SK-N-SH treated with all-trans-retinoic acid at 6 μM for 48 hours (cell line): ENCODE results near the gene S100A11.

Experiments used
- ATAC-seq: fragments of 200-7000 bp; cut with Tn5 transposase; 3 replicates; pipeline ENCODE4 v1.9.1; 2020; ENCODE audit warnings: mild to moderate bottlenecking, moderate library complexity
- ARNTL ChIP-seq: fragments of 450-650 bp; formaldehyde crosslinking; IDR thresholded peaks from 2 replicates; pipeline ENCODE4 v1.5.0; 2020; ENCODE audit warnings: low read depth, mild to moderate bottlenecking, moderate library complexity, borderline replicate concordance
- BACH2 ChIP-seq: fragments of 250-450 bp; sonication (Bioruptor Pico); IDR thresholded peaks from 2 replicates; pipeline ENCODE4 v1.9.0; 2021; ENCODE audit warnings: mild to moderate bottlenecking, borderline replicate concordance
- CSDC2 ChIP-seq: fragments of 250-450 bp; sonication (Bioruptor Pico); IDR thresholded peaks from 2 replicates; pipeline ENCODE4 v1.5.0; 2020; ENCODE audit warnings: mild to moderate bottlenecking, moderate library complexity
- ESRRG ChIP-seq: fragments of 250-450 bp; sonication (Bioruptor Pico); IDR thresholded peaks from 2 replicates; pipeline ENCODE4 v1.6.1; 2021; ENCODE audit warnings: mild to moderate bottlenecking
- GLIS3 ChIP-seq: fragments of 250-450 bp; sonication (Bioruptor Pico); IDR thresholded peaks from 2 replicates; pipeline ENCODE4 v1.5.0; 2020; ENCODE audit warnings: mild to moderate bottlenecking, moderate library complexity
- ISL1 ChIP-seq: fragments of 250-450 bp; sonication (Bioruptor Pico); IDR thresholded peaks from 2 replicates; pipeline ENCODE4 v2.1.2; 2022; ENCODE audit warnings: mild to moderate bottlenecking, moderate library complexity
- OSR1 ChIP-seq: fragments of 250-450 bp; sonication (Bioruptor Pico); IDR thresholded peaks from 2 replicates; pipeline ENCODE4 v1.8.0; 2022; ENCODE audit warnings: moderate library complexity, mild to moderate bottlenecking, inconsistent platforms
- PPARA ChIP-seq: fragments of 250-450 bp; sonication (Bioruptor Pico); IDR thresholded peaks from 2 replicates; pipeline ENCODE4 v1.5.0; 2020; ENCODE audit warnings: mild to moderate bottlenecking, borderline replicate concordance
- RARB ChIP-seq: fragments of 250-450 bp; sonication (Bioruptor Pico); IDR thresholded peaks from 2 replicates; pipeline ENCODE4 v1.8.0; 2021; ENCODE audit warnings: mild to moderate bottlenecking, moderate library complexity
- TCF4 ChIP-seq: fragments of 250-450 bp; sonication (Bioruptor Pico); IDR thresholded peaks from 2 replicates; pipeline ENCODE4 v1.8.0; 2021; ENCODE audit warnings: mild to moderate bottlenecking, moderate library complexity, borderline replicate concordance
- TOX ChIP-seq: fragments of 250-450 bp; sonication (Bioruptor Pico); IDR thresholded peaks from 2 replicates; pipeline ENCODE4 v1.8.0; 2021; ENCODE audit warnings: mild to moderate bottlenecking, moderate library complexity, borderline replicate concordance
- ZC3H10 ChIP-seq: fragments of 250-450 bp; sonication (Bioruptor Pico); IDR thresholded peaks from 2 replicates; pipeline ENCODE4 v1.5.1; 2021; ENCODE audit warnings: mild to moderate bottlenecking, moderate library complexity
- ZFP3 ChIP-seq: fragments of 250-450 bp; sonication (Bioruptor Pico); IDR thresholded peaks from 2 replicates; pipeline ENCODE4 v1.5.0; 2020; ENCODE audit warnings: mild to moderate bottlenecking, moderate library complexity
- ZFP30 ChIP-seq: fragments of 450-650 bp; formaldehyde crosslinking; IDR thresholded peaks from 2 replicates; pipeline ENCODE4 v1.5.0; 2022; ENCODE audit warnings: mild to moderate bottlenecking, moderate library complexity
- ZNF565 ChIP-seq: fragments of 450-650 bp; formaldehyde crosslinking; conservative IDR thresholded peaks from 2 replicates; pipeline ENCODE4 v1.5.0; 2020; ENCODE audit warnings: low read depth, mild to moderate bottlenecking, moderate library complexity
- ZNF70 ChIP-seq: fragments of 450-650 bp; formaldehyde crosslinking; IDR thresholded peaks from 2 replicates; pipeline ENCODE4 v1.5.0; 2020; ENCODE audit warnings: mild to moderate bottlenecking, moderate library complexity
- ZNF8 ChIP-seq: fragments of 450-650 bp; formaldehyde crosslinking; IDR thresholded peaks from 2 replicates; pipeline ENCODE4 v1.5.0; 2020; ENCODE audit warnings: mild to moderate bottlenecking, moderate library complexity
- TF ChIP-seq, protein P1 (sequence below): fragments of 250-450 bp; sonication (Bioruptor Pico); IDR thresholded peaks from 2 replicates; pipeline ENCODE4 v1.8.0; 2020; ENCODE audit warnings: mild to moderate bottlenecking, moderate library complexity, borderline replicate concordance
- TF ChIP-seq, protein P2 (sequence below): fragments of 250-450 bp; sonication (Bioruptor Pico); IDR thresholded peaks from 2 replicates; pipeline ENCODE4 v1.5.0; 2020; ENCODE audit warnings: mild to moderate bottlenecking, moderate library complexity
- TF ChIP-seq, protein P3 (sequence below): fragments of 250-450 bp; sonication (Bioruptor Pico); IDR thresholded peaks from 2 replicates; pipeline ENCODE4 v1.5.1; 2021; ENCODE audit warnings: mild to moderate bottlenecking, moderate library complexity
- TF ChIP-seq, protein P4 (sequence below): fragments of 250-450 bp; sonication (Bioruptor Pico); IDR thresholded peaks from 2 replicates; pipeline ENCODE4 v1.8.0; 2021; ENCODE audit warnings: low read depth, mild to moderate bottlenecking, moderate library complexity, borderline replicate concordance

Gene S100A11

DNA sequence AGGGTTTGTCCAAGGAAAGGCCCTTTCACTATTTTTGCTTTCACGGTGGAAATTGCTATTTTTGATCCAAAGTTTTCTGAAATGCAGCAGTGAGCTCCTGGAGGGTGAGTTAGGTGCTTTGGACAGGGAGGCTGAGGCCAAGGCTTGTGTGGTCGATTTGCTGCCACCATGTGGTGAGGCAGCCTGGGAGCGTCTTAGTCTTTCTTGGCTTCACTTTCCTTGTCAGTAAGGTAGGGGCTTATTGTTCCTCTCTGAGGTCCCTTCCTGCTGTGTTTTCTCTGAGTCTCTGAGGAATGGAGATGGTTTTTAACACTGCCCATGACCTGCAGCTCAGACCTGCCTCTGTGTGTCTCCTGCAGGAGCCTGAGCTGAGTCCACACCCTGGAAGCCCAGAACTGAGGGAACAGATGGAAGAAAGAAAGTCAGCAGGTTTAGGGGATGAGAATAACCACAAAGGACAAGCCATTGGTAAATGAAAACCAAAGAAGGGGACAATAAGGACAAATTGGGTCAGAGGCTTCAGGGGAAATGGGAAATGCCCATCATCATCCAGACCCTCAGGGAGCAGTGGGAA lies 23.1 kb downstream of the S100A11 start:
- ATAC-seq: peak; percentile 86
- TF ChIP-seq, protein P1, sequence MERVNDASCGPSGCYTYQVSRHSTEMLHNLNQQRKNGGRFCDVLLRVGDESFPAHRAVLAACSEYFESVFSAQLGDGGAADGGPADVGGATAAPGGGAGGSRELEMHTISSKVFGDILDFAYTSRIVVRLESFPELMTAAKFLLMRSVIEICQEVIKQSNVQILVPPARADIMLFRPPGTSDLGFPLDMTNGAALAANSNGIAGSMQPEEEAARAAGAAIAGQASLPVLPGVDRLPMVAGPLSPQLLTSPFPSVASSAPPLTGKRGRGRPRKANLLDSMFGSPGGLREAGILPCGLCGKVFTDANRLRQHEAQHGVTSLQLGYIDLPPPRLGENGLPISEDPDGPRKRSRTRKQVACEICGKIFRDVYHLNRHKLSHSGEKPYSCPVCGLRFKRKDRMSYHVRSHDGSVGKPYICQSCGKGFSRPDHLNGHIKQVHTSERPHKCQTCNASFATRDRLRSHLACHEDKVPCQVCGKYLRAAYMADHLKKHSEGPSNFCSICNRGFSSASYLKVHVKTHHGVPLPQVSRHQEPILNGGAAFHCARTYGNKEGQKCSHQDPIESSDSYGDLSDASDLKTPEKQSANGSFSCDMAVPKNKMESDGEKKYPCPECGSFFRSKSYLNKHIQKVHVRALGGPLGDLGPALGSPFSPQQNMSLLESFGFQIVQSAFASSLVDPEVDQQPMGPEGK (CRISPR knock-in tag): no peak
- TF ChIP-seq TCF4 (no peak), ZNF70 (CRISPR knock-in tag) (no peak), ZFP30 (CRISPR knock-in tag) (no peak), ZC3H10 (no peak), BACH2 (no peak), CSDC2 (CRISPR knock-in tag) (no peak), ESRRG (CRISPR knock-in tag) (no peak), ARNTL (CRISPR knock-in tag) (no peak), PPARA (CRISPR knock-in tag) (no peak), TOX (CRISPR knock-in tag) (no peak), GLIS3 (no peak), ZFP3 (CRISPR knock-in tag) (no peak), ZNF565 (CRISPR knock-in tag) (no peak), RARB (CRISPR knock-in tag) (no peak), ISL1 (no peak), OSR1 (CRISPR knock-in tag) (no peak)
- TF ChIP-seq, protein P2, sequence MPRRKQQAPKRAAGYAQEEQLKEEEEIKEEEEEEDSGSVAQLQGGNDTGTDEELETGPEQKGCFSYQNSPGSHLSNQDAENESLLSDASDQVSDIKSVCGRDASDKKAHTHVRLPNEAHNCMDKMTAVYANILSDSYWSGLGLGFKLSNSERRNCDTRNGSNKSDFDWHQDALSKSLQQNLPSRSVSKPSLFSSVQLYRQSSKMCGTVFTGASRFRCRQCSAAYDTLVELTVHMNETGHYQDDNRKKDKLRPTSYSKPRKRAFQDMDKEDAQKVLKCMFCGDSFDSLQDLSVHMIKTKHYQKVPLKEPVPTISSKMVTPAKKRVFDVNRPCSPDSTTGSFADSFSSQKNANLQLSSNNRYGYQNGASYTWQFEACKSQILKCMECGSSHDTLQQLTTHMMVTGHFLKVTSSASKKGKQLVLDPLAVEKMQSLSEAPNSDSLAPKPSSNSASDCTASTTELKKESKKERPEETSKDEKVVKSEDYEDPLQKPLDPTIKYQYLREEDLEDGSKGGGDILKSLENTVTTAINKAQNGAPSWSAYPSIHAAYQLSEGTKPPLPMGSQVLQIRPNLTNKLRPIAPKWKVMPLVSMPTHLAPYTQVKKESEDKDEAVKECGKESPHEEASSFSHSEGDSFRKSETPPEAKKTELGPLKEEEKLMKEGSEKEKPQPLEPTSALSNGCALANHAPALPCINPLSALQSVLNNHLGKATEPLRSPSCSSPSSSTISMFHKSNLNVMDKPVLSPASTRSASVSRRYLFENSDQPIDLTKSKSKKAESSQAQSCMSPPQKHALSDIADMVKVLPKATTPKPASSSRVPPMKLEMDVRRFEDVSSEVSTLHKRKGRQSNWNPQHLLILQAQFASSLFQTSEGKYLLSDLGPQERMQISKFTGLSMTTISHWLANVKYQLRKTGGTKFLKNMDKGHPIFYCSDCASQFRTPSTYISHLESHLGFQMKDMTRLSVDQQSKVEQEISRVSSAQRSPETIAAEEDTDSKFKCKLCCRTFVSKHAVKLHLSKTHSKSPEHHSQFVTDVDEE (CRISPR knock-in tag): no peak
- TF ChIP-seq, protein P3, sequence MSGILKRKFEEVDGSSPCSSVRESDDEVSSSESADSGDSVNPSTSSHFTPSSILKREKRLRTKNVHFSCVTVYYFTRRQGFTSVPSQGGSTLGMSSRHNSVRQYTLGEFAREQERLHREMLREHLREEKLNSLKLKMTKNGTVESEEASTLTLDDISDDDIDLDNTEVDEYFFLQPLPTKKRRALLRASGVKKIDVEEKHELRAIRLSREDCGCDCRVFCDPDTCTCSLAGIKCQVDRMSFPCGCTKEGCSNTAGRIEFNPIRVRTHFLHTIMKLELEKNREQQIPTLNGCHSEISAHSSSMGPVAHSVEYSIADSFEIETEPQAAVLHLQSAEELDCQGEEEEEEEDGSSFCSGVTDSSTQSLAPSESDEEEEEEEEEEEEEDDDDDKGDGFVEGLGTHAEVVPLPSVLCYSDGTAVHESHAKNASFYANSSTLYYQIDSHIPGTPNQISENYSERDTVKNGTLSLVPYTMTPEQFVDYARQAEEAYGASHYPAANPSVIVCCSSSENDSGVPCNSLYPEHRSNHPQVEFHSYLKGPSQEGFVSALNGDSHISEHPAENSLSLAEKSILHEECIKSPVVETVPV (CRISPR knock-in tag): no peak
- TF ChIP-seq, protein P4, sequence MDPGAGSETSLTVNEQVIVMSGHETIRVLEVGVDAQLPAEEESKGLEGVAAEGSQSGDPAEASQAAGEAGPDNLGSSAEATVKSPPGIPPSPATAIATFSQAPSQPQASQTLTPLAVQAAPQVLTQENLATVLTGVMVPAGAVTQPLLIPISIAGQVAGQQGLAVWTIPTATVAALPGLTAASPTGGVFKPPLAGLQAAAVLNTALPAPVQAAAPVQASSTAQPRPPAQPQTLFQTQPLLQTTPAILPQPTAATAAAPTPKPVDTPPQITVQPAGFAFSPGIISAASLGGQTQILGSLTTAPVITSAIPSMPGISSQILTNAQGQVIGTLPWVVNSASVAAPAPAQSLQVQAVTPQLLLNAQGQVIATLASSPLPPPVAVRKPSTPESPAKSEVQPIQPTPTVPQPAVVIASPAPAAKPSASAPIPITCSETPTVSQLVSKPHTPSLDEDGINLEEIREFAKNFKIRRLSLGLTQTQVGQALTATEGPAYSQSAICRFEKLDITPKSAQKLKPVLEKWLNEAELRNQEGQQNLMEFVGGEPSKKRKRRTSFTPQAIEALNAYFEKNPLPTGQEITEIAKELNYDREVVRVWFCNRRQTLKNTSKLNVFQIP (CRISPR knock-in tag): no peak

DNA sequence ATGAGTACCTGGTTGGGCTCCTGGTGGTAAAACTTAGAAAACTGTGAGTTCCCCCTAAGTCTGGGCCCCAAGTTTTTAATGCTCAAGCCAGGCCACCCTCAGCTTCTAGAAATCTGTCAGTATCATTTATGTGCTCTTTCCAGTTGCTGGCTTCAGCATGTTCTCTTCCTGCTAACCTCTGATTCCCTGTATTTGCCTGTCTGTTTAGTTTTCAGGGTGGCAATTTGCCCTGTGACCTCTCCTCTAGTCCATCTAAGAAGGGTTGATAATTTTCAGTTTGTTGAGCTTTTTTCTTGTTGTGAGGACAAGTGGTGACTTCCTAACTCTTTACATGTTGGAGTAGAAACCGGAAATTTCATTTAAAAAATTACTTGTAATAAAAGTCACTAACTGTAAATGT lies 27.1 kb downstream of the S100A11 start:
- no peak for ATAC-seq

More for the DNA sequence above, 27.1 kb downstream of the S100A11 start:
- TF ChIP-seq PPARA (CRISPR knock-in tag) (no peak), ZNF70 (CRISPR knock-in tag) (no peak), ARNTL (CRISPR knock-in tag) (no peak), GLIS3 (no peak), RARB (CRISPR knock-in tag) (no peak), ZNF8 (CRISPR knock-in tag) (no peak), CSDC2 (CRISPR knock-in tag) (no peak), ZFP30 (CRISPR knock-in tag) (no peak), ZNF565 (CRISPR knock-in tag) (no peak)
- TF ChIP-seq, protein P4 (CRISPR knock-in tag): no peak
- TF ChIP-seq, protein P3 (CRISPR knock-in tag): no peak
- TF ChIP-seq, protein P2 (CRISPR knock-in tag): no peak
